ENCODE results near the gene DAB2IP.

Gene DAB2IP

DNA sequence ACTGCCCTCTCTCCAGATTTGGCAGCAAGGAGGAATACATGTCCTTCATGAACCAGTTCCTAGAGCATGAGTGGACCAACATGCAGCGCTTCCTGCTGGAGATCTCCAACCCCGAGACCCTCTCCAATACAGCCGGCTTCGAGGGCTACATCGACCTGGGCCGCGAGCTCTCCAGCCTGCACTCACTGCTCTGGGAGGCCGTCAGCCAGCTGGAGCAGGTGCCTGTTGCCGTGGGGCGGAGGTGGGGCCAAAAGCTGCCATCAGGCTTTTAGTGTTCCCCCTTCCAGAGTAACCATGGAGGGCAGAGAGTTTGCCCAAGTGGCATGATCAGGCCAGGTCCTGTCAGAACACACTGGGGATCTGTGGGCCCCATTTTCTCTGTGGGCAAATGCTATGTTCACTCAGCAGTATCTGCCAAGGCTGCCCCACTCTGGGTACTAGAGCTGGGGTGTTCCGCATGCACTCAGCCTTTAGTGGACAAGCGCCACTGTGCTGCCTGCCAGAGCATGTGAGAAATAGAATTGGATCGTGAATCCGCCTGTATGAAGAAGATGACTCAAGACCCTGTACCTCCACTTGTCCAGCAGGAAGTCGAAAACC lies 117.1 kb downstream of the DAB2IP start:
- Histone ChIP-seq H3K4me2 (ENCODE audit: low read depth, low read length, poor library complexity, severe bottlenecking) (no peak overlapping the region), H2AFZ (ENCODE audit: low read length) (no peak overlapping the region), H3K79me2 (ENCODE audit: insufficient read depth, low read length) (no peaks in the 10 kb centered on the region), H3K4me3 (ENCODE audit: low read length, poor library complexity, severe bottlenecking) (no peak overlapping the region), H3K9ac (ENCODE audit: low read depth, low read length, poor library complexity, severe bottlenecking) (no peak overlapping the region), H3K9me2 (replicated peaks; ENCODE audit: low read depth, low read length) (no peaks in the 10 kb centered on the region), H4K20me1 (ENCODE audit: insufficient read depth, low read length, poor library complexity, severe bottlenecking) (no peaks in the 10 kb centered on the region), H3K36me3 (ENCODE audit: insufficient read depth, low read length) (peaks cover 73% of the 10 kb centered on the region; the same call in 1 of the 2 replicates), H3F3A (ENCODE audit: low read depth) (no peaks in the 10 kb centered on the region), H3K9me3 (ENCODE audit: insufficient read depth, low read depth, low read length) (no peaks in the 10 kb centered on the region), H3K4me1 (ENCODE audit: insufficient read depth, low read length, poor library complexity, severe bottlenecking) (no peaks in the 10 kb centered on the region), H3K27me3 (ENCODE audit: insufficient read depth, low read length, poor library complexity, severe bottlenecking) (no peaks in the 10 kb centered on the region)
- TF ChIP-seq, protein P1, sequence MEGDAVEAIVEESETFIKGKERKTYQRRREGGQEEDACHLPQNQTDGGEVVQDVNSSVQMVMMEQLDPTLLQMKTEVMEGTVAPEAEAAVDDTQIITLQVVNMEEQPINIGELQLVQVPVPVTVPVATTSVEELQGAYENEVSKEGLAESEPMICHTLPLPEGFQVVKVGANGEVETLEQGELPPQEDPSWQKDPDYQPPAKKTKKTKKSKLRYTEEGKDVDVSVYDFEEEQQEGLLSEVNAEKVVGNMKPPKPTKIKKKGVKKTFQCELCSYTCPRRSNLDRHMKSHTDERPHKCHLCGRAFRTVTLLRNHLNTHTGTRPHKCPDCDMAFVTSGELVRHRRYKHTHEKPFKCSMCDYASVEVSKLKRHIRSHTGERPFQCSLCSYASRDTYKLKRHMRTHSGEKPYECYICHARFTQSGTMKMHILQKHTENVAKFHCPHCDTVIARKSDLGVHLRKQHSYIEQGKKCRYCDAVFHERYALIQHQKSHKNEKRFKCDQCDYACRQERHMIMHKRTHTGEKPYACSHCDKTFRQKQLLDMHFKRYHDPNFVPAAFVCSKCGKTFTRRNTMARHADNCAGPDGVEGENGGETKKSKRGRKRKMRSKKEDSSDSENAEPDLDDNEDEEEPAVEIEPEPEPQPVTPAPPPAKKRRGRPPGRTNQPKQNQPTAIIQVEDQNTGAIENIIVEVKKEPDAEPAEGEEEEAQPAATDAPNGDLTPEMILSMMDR (conservative IDR thresholded peaks at IDR 0.05; ENCODE audit: low read length) = no peak
- TF ChIP-seq EZH2phosphoT487 (IDR thresholded peaks at IDR 0.05; ENCODE audit: borderline replicate concordance) = no peak

DNA sequence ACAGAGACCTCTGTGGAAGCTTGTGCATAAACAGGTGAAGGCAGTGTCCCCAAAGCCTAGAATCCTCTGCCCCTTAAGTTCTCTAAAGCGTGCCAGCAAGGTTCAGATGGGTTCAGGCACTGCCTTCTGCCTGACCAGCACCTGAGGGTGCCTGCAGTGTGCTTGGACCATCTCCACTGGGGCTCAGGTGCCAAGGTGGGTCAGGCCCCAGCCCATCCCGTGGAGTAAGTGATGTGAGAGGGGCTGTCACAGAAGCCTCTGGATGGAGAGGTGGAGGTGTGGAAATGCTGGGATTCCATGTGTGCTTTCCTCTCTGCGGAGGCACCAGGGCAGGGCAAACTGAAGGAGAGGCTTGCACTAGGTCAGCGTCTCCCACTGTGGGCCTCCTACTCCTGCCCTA lies 118.5 kb downstream of the DAB2IP start:
- Histone ChIP-seq H3K36me3 (ENCODE audit: insufficient read depth, low read length) (peaks cover 74% of the 10 kb centered on the region; the same call in 1 of the 2 replicates), H4K20me1 (ENCODE audit: insufficient read depth, low read length, poor library complexity, severe bottlenecking) (no peaks in the 10 kb centered on the region), H3F3A (ENCODE audit: low read depth) (no peaks in the 10 kb centered on the region), H3K4me1 (ENCODE audit: insufficient read depth, low read length, poor library complexity, severe bottlenecking) (no peaks in the 10 kb centered on the region), H2AFZ (ENCODE audit: low read length) (no peak overlapping the region), H3K9me3 (ENCODE audit: insufficient read depth, low read depth, low read length) (no peaks in the 10 kb centered on the region), H3K27me3 (ENCODE audit: insufficient read depth, low read length, poor library complexity, severe bottlenecking) (no peaks in the 10 kb centered on the region), H3K79me2 (ENCODE audit: insufficient read depth, low read length) (no peaks in the 10 kb centered on the region), H3K4me2 (ENCODE audit: low read depth, low read length, poor library complexity, severe bottlenecking) (no peak overlapping the region), H3K9ac (ENCODE audit: low read depth, low read length, poor library complexity, severe bottlenecking) (no peak overlapping the region), H3K9me2 (replicated peaks; ENCODE audit: low read depth, low read length) (no peaks in the 10 kb centered on the region), H3K4me3 (ENCODE audit: low read length, poor library complexity, severe bottlenecking) (no peak overlapping the region)
- no peak for TF ChIP-seq EZH2phosphoT487 (IDR thresholded peaks at IDR 0.05; ENCODE audit: borderline replicate concordance)
- TF ChIP-seq, protein P1 (conservative IDR thresholded peaks at IDR 0.05; ENCODE audit: low read length) = no peak

DNA sequence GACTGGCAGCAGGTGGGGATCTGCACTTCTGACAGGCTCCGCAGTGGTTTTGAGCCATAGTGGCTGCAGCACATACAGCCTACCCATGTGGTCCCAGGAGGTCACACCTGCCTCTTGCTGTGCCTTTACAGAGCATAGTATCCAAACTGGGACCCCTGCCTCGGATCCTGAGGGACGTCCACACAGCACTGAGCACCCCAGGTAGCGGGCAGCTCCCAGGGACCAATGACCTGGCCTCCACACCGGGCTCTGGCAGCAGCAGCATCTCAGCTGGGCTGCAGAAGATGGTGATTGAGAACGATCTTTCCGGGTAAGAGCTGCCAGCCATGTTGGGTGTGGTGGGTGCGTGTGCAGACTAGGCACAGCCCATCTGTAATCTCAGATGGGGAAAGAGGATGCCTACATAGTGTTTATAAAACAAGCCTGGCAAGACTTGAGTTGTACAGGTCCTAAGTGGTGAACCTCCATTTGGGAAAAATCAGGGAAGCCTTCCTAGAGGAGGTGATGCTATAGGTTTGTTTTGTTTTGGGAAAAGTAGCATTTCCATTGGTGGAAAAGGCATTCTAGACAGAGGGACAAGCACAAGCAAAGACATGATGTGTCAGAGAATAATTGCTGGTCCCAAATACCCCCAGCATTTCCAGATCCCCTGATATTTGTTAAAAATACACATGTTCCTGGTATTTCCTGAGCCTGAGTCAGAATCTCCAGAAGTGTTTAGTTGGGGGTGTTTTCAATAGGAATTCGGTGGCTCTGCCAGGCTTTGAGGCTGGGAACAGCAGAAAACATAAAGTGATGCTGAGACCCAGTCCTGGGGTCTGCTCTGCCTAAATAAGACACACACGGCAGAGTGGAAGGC lies 119.2 kb downstream of the DAB2IP start:
- Histone ChIP-seq H3K79me2 (ENCODE audit: insufficient read depth, low read length) (no peaks in the 10 kb centered on the region), H4K20me1 (ENCODE audit: insufficient read depth, low read length, poor library complexity, severe bottlenecking) (no peaks in the 10 kb centered on the region), H3K9me2 (replicated peaks; ENCODE audit: low read depth, low read length) (no peaks in the 10 kb centered on the region), H3K9me3 (ENCODE audit: insufficient read depth, low read depth, low read length) (no peaks in the 10 kb centered on the region), H3K27me3 (ENCODE audit: insufficient read depth, low read length, poor library complexity, severe bottlenecking) (no peaks in the 10 kb centered on the region), H3K36me3 (ENCODE audit: insufficient read depth, low read length) (peaks cover 72% of the 10 kb centered on the region; the same call in 1 of the 2 replicates), H3K9ac (ENCODE audit: low read depth, low read length, poor library complexity, severe bottlenecking) (no peak overlapping the region), H3F3A (ENCODE audit: low read depth) (no peaks in the 10 kb centered on the region), H3K4me2 (ENCODE audit: low read depth, low read length, poor library complexity, severe bottlenecking) (no peak overlapping the region), H2AFZ (ENCODE audit: low read length) (no peak overlapping the region), H3K4me3 (ENCODE audit: low read length, poor library complexity, severe bottlenecking) (no peak overlapping the region), H3K4me1 (ENCODE audit: insufficient read depth, low read length, poor library complexity, severe bottlenecking) (no peaks in the 10 kb centered on the region)
- TF ChIP-seq EZH2phosphoT487 (IDR thresholded peaks at IDR 0.05; ENCODE audit: borderline replicate concordance) = no peak
- TF ChIP-seq, protein P1 (conservative IDR thresholded peaks at IDR 0.05; ENCODE audit: low read length) = no peak
